OCI-LY3 (cell line): ENCODE data around the gene CACNA1I.

Source experiments
- EZH2phosphoT487 ChIP-seq: fragments of 200-600 bp; shearing (Covaris generic); IDR thresholded peaks from 2 replicates; pipeline ENCODE4 v1.6.1; 2018; ENCODE audit warnings: antibody characterized with exemption, mixed run types, low read depth
- TF ChIP-seq, protein P1 (sequence below): fragments of 200-600, 300-600 bp; sonication (generic); IDR thresholded peaks from 2 replicates; pipeline ENCODE4 v1.5.1; 2014; ENCODE audit warnings: antibody characterized with exemption, low read length, low read depth

DNA sequence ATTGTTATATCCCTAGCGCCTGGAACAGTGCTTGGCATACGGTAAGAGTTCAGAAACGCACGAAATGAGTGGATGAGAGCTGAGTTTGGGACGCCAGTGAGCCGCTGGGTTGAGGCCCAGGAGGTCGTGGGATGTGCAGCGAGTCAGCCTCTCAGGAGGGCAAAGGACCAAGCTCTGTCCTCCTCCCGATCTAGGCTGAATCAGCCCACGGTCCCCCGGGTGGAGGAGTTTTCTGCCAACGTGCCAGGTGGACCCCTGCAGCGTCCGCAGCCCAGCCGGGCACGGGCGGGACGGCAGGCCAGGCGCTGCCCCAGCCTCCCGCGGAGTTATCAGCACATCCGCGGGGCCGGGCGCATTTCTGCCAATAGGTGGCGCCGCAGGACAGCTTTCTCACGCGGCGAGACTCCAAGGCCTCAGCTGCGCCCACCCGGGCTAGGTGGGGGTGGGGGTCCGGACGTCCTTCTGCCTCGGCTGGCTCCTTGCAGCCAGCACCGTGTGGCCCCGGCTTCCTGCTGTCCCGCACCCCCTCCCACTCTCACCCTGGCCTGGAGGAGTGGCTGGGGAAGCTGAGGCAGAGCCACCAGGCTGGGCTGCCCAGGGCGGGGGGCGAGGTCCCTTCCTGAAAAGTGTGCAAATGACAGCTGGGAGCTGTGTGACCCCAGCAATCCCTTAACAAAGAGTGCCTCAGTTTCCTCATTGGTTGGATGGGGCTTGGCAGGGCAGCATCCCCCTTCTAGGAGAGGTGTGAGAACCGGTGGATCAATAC, 35.8 kb upstream of the CACNA1I start:
- TF ChIP-seq, protein P1, sequence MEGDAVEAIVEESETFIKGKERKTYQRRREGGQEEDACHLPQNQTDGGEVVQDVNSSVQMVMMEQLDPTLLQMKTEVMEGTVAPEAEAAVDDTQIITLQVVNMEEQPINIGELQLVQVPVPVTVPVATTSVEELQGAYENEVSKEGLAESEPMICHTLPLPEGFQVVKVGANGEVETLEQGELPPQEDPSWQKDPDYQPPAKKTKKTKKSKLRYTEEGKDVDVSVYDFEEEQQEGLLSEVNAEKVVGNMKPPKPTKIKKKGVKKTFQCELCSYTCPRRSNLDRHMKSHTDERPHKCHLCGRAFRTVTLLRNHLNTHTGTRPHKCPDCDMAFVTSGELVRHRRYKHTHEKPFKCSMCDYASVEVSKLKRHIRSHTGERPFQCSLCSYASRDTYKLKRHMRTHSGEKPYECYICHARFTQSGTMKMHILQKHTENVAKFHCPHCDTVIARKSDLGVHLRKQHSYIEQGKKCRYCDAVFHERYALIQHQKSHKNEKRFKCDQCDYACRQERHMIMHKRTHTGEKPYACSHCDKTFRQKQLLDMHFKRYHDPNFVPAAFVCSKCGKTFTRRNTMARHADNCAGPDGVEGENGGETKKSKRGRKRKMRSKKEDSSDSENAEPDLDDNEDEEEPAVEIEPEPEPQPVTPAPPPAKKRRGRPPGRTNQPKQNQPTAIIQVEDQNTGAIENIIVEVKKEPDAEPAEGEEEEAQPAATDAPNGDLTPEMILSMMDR, result peak; percentile 98
- no peak for TF ChIP-seq EZH2phosphoT487
